CD4-positive, alpha-beta memory T cell (primary cell): ENCODE data around the gene ABCC1. TPM values are rescaled to one million over a fixed set of nuclear protein-coding genes. Genes with fewer than 3 reads are reported as not detected.

Experiments used
- CTCF ChIA-PET: fragments of 350-600 bp; sonication (Branson Sonifier 250); formaldehyde crosslinking; loops from one replicate; lab custom pipeline; 2021; ENCODE audit warnings: inconsistent platforms; ENCODE audit not compliant: partially characterized antibody; lab: Charles Lee
- POLR2A ChIA-PET: fragments of 350-600 bp; sonication (Branson Sonifier 250); formaldehyde crosslinking; loops from one replicate; lab custom pipeline; 2021; ENCODE audit not compliant: partially characterized antibody; lab: Charles Lee
- DNase-seq, 5 donors: peaks; one replicate each; pipeline versions ENCODE4 v3.0.0 to v3.0.0-alpha.2; 2020 to 2022; ENCODE audit warnings: mixed read lengths in 1 of 5
- H3K27ac ChIP-seq: one replicate; pipeline ENCODE4 v1.7.0; 2013; ENCODE audit warnings: low read depth, low read length
- H3K27me3 ChIP-seq: 2 replicates; pipeline ENCODE4 v1.7.0; 2013; ENCODE audit warnings: mild to moderate bottlenecking, low read length, moderate library complexity; ENCODE audit not compliant: insufficient read depth
- H3K36me3 ChIP-seq: 2 replicates; pipeline ENCODE4 v1.7.0; 2013; ENCODE audit warnings: mild to moderate bottlenecking, low read length, moderate library complexity; ENCODE audit not compliant: insufficient read depth
- H3K4me1 ChIP-seq: 2 replicates; pipeline ENCODE4 v1.7.0; 2013; ENCODE audit warnings: mild to moderate bottlenecking, low read length, moderate library complexity; ENCODE audit not compliant: insufficient read depth
- H3K4me3 ChIP-seq, 2 donors: one replicate each; pipeline ENCODE4 v1.7.0; 2013; ENCODE audit warnings: low read length in 2 of 2, mild to moderate bottlenecking in 1 of 2
- H3K9me3 ChIP-seq, 2 donors: one replicate each; pipeline ENCODE4 v1.7.0; 2013; ENCODE audit warnings: low read length in 2 of 2, control low read depth in 1 of 2; ENCODE audit not compliant: control insufficient read depth in 1 of 2
- H3K27ac Mint-ChIP-seq, 7 donors: one replicate each; pipeline ENCODE4 v1.8.0; 2020 to 2021; ENCODE audit warnings: mixed read lengths in 7 of 7, mild to moderate bottlenecking in 6 of 7, inconsistent platforms in 3 of 7, moderate library complexity in 3 of 7
- H3K27me3 Mint-ChIP-seq, 2 donors: one replicate each; pipeline ENCODE4 v1.8.0; 2020 to 2021; ENCODE audit warnings: mixed read lengths in 2 of 2
- H3K36me3 Mint-ChIP-seq, 2 donors: one replicate each; pipeline ENCODE4 v1.8.0; 2020 to 2021; ENCODE audit warnings: mixed read lengths in 2 of 2, inconsistent platforms in 1 of 2, mild to moderate bottlenecking in 1 of 2
- H3K4me1 Mint-ChIP-seq, 4 donors: one replicate each; pipeline ENCODE4 v1.8.0; 2020 to 2021; ENCODE audit warnings: mixed read lengths in 4 of 4, mild to moderate bottlenecking in 1 of 4
- H3K4me3 Mint-ChIP-seq, 8 donors: one replicate each; pipeline ENCODE4 v1.8.0; 2020 to 2021; ENCODE audit warnings: mixed read lengths in 8 of 8, mild to moderate bottlenecking in 7 of 8, moderate library complexity in 6 of 8, inconsistent platforms in 3 of 8
- H3K9me3 Mint-ChIP-seq, 8 donors: one replicate each; pipeline ENCODE4 v1.8.0; 2020 to 2021; ENCODE audit warnings: mixed read lengths in 8 of 8, mild to moderate bottlenecking in 5 of 8, inconsistent platforms in 3 of 8, moderate library complexity in 1 of 8
- intact Hi-C: fragments of 100-400 bp; cut with micrococcal nuclease; formaldehyde crosslinking; loops from one replicate; pipeline ENCODE4 v1.15.1; 2023
- polyA plus RNA-seq, 2 donors: library from polyadenylated mRNA; unstranded; fragments of 300-500 nt; fragmentation: Illumina TruSeq; gene quantifications; one replicate each; pipeline ENCODE4 v1.2.3, GENCODE V29; 2021
- total RNA-seq, 2 experiments: library from RNA; stranded (reverse); gene quantifications; one replicate each; pipeline ENCODE4 v1.2.3, GENCODE V29; 2021

The ABCC1 gene
- total and polyA plus RNA-seq, 4 experiments from 2014 or later: 1.9 to 69.9 (median 34.2) TPM

DNA sequence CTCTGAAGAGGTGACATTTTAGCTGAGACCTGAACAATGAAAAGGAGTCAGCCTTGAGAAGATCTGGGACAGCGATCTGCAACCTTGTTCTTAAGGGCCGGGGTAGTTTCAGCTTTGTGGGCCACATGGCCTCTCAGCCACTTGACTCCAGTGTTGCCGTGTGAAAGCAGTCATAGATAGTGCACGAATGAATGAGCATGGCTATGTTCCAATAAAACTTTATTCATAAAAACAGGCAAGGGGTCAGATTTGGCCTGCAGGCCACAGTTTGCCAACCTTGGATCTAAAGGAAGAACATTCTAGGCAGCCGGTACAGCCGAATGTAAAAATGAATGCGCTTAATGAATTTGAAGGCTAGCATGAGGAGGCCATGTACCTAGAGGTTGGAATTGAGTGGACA lies 190.4 kb downstream of the ABCC1 start:
- H3K4me1 Mint-ChIP-seq: no peaks in the 10 kb centered on the region
- CTCF ChIA-PET: no interaction called here
- POLR2A ChIA-PET: no interaction called here
- DNase-seq: no peak
- Histone ChIP-seq H3K27me3 (no peaks in the 10 kb centered on the region), H3K27ac (no peak overlapping the region), H3K9me3 (no peaks in the 10 kb centered on the region), H3K36me3 (peaks cover 68% of the 10 kb centered on the region), H3K4me3 (no peak overlapping the region), H3K4me1 (no peaks in the 10 kb centered on the region)
- H3K9me3 Mint-ChIP-seq: peaks cover 0 to 2% (median 0%) of the 10 kb centered on the region in 8 donors
- no peak overlapping the region for H3K4me3 Mint-ChIP-seq
- peaks cover 57 to 69% of the 10 kb centered on the region in 2 donors for H3K36me3 Mint-ChIP-seq
- H3K27me3 Mint-ChIP-seq: no peaks in the 10 kb centered on the region
- intact Hi-C loops: no loop called here
- peak overlapping the region in 3 of 7 donors; percentile 35 to 59 (median 37) for H3K27ac Mint-ChIP-seq

DNA sequence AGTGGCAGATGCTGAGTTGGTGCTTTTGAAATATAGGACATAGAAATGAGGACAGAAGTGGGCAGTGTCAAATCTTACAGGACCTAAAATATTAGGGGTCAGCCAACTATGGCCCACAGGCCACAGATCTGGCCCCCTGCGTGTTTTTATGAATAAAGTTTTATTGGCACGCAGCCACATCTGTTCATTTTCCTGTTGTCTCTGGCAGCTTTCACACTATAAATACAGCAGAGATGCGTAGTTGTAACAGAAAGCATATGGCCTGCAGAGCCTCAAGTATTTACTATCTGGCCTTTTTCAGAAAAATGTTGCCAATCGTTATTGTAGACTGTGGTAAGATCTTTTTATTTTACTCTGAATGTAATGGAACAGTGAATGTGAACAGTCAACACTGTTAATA lies 191.1 kb downstream of the ABCC1 start:
- Histone ChIP-seq H3K27me3 (no peaks in the 10 kb centered on the region), H3K27ac (no peak overlapping the region), H3K4me1 (no peaks in the 10 kb centered on the region), H3K36me3 (peaks cover 62% of the 10 kb centered on the region), H3K4me3 (no peak overlapping the region), H3K9me3 (no peaks in the 10 kb centered on the region)
- DNase-seq: no peak
- Mint-ChIP-seq H3K9me3 (peaks cover 0 to 2% (median 0%) of the 10 kb centered on the region in 8 donors), H3K36me3 (peaks cover 56 to 70% of the 10 kb centered on the region in 2 donors), H3K4me1 (no peaks in the 10 kb centered on the region), H3K27ac (peak overlapping the region in 2 of 7 donors; percentile 7 to 59), H3K4me3 (no peak overlapping the region), H3K27me3 (no peaks in the 10 kb centered on the region)
- ChIA-PET POLR2A (no interaction called here), CTCF (interaction anchor here (1.3 kb wide), 1 partner anchor 349 kb away, joined by 3 read pairs; no protein-coding TSS in a partner anchor)
- intact Hi-C loops: no loop called here

DNA sequence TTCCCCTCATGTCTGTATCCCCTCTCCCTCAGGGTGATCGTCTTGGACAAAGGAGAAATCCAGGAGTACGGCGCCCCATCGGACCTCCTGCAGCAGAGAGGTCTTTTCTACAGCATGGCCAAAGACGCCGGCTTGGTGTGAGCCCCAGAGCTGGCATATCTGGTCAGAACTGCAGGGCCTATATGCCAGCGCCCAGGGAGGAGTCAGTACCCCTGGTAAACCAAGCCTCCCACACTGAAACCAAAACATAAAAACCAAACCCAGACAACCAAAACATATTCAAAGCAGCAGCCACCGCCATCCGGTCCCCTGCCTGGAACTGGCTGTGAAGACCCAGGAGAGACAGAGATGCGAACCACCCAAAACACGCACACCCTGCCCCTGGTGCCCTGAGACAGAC lies 191.7 kb downstream of the ABCC1 start:
- no peak overlapping the region for H3K4me3 Mint-ChIP-seq
- no peaks in the 10 kb centered on the region for H3K4me1 Mint-ChIP-seq
- peaks cover 0 to 2% (median 0%) of the 10 kb centered on the region in 8 donors for H3K9me3 Mint-ChIP-seq
- Histone ChIP-seq H3K36me3 (peaks cover 57% of the 10 kb centered on the region), H3K27me3 (no peaks in the 10 kb centered on the region), H3K9me3 (no peaks in the 10 kb centered on the region), H3K4me1 (no peaks in the 10 kb centered on the region), H3K4me3 (no peak overlapping the region), H3K27ac (no peak overlapping the region)
- peaks cover 55 to 66% of the 10 kb centered on the region in 2 donors for H3K36me3 Mint-ChIP-seq
- no peak for DNase-seq
- H3K27me3 Mint-ChIP-seq: no peaks in the 10 kb centered on the region
- CTCF ChIA-PET: interaction anchor here (1.3 kb wide), 1 partner anchor 349 kb away, joined by 3 read pairs; no protein-coding TSS in a partner anchor
- H3K27ac Mint-ChIP-seq: no peak overlapping the region
- POLR2A ChIA-PET: no interaction called here
- intact Hi-C loops: no loop called here

DNA sequence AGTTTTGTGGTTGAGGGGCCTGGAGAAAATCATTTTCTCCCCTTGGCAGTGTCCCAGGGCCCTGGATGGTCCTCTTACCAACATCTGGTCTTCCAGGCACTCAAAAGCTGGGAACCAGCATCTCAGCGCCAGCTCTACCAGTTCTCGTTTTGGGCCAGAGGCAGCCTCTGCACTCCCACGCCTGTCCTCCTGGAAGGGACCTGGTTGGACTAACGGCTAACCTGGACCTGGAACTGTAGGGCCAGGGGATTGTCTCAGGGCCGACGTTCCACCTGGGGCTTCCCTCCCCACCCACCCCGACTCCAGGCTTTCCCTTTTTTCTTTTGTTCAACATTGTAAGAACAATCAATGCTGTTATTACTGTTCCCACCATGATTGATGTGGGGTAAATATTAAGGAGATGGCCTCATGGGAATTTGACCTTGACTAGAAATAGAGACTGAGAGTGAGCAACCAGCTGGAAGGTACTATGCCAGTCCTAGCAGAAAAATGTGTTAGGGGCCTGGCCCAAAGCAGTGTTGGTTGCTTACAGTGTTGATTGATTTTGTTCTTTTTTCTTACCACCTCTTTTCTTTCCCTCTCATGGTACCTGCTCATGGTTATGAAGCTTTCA lies 192.5 kb downstream of the ABCC1 start:
- Histone ChIP-seq H3K27me3 (no peaks in the 10 kb centered on the region), H3K9me3 (no peaks in the 10 kb centered on the region), H3K4me3 (no peak overlapping the region), H3K27ac (no peak overlapping the region), H3K36me3 (peaks cover 49% of the 10 kb centered on the region), H3K4me1 (no peaks in the 10 kb centered on the region)
- Mint-ChIP-seq H3K4me3 (no peak overlapping the region), H3K27me3 (no peaks in the 10 kb centered on the region), H3K9me3 (peaks cover 0 to 2% (median 0%) of the 10 kb centered on the region in 8 donors), H3K4me1 (no peaks in the 10 kb centered on the region), H3K36me3 (peaks cover 49 to 58% of the 10 kb centered on the region in 2 donors), H3K27ac (peak overlapping the region in 2 of 7 donors; percentile 13 to 37)
- ChIA-PET CTCF (no interaction called here), POLR2A (no interaction called here)
- DNase-seq: no peak
- intact Hi-C loops: no loop called here

DNA sequence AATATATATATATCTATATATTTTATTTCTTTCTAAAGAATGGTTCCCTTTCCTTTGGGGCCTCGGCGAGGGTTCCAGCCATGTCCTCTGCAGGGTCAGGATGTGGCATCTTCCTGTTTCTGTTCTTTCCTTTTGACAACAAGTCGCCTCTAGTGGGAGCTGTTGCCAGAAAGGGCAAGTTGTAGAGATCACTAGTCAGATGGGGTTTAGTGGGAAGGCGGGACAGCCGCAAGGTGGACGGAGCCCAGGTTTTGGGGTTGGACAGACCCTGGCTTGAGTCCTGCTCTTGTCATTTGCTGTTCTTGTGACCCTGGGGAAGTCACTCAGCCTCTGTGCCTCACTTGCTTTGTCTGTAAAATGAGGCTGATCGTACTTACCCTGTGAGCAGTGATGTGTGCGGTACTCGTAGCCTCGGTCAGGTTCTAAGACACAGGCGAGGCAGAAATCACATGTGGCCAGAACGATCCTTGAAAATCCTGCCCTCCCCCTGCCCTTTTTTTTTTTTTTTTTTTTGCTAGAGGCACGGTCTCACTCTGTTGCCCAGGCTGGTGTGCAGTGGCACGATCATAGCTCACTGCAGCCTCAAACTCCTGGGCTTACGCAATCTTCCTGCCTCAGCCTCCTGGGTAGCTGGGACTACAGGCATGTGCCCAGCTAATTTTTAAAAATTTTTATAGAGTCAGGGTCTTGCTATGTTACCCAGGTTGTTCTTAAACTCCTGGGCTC lies 193.8 kb downstream of the ABCC1 start:
- intact Hi-C loops: no loop called here
- Mint-ChIP-seq H3K27me3 (no peaks in the 10 kb centered on the region), H3K9me3 (peaks cover 0 to 2% (median 0%) of the 10 kb centered on the region in 8 donors), H3K36me3 (peaks cover 49 to 53% of the 10 kb centered on the region in 2 donors), H3K4me3 (no peak overlapping the region), H3K4me1 (no peaks in the 10 kb centered on the region), H3K27ac (peak overlapping the region in 1 of 7 donors; percentile 12)
- H3K27ac ChIP-seq: no peak overlapping the region
- no peak overlapping the region for H3K4me3 ChIP-seq
- no peaks in the 10 kb centered on the region for H3K9me3 ChIP-seq
- POLR2A ChIA-PET: interaction anchor here (1.0 kb wide), 1 partner anchor 255 kb away, joined by 3 read pairs; the partner anchor contains the start of gene CEP20
- no peaks in the 10 kb centered on the region for H3K27me3 ChIP-seq
- DNase-seq: peak in 1 of 5 donors; percentile 10
- H3K36me3 ChIP-seq: peaks cover 37% of the 10 kb centered on the region
- no peaks in the 10 kb centered on the region for H3K4me1 ChIP-seq
- CTCF ChIA-PET: interaction anchor here (2.5 kb wide), 1 partner anchor 15 kb away, joined by 6 read pairs; no protein-coding TSS in a partner anchor

DNA sequence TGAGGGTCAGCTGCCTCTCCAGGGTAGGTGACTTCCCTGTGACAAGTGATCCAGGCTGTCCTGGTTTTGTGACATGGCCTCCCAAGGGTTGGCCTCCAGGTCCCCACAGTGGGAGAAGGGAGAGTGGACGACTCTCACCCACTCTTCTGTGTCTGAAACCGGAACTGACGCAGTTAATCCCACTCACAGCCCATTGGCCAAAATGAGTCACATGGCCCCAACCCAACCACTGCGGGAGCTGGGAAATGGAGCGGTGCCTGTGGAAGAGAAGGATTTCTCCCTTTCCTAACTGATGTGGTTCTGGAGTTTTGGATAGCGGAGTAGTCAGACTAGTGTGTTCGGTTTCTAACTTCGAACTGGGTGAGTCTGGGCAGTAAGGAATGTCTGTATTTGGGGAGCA lies 194.5 kb downstream of the ABCC1 start:
- DNase-seq: no peak
- no peak overlapping the region for H3K4me3 Mint-ChIP-seq
- no peak overlapping the region for H3K27ac ChIP-seq
- H3K4me3 ChIP-seq: no peak overlapping the region
- H3K9me3 ChIP-seq: no peaks in the 10 kb centered on the region
- no peaks in the 10 kb centered on the region for H3K27me3 Mint-ChIP-seq
- no peak overlapping the region for H3K27ac Mint-ChIP-seq
- POLR2A ChIA-PET: no interaction called here
- H3K4me1 ChIP-seq: no peaks in the 10 kb centered on the region
- no peaks in the 10 kb centered on the region for H3K27me3 ChIP-seq
- H3K9me3 Mint-ChIP-seq: peaks cover 0 to 2% (median 0%) of the 10 kb centered on the region in 8 donors
- peaks cover 30% of the 10 kb centered on the region for H3K36me3 ChIP-seq
- H3K36me3 Mint-ChIP-seq: peaks cover 44 to 48% of the 10 kb centered on the region in 2 donors
- CTCF ChIA-PET: interaction anchor here (2.5 kb wide), 1 partner anchor 16 kb away, joined by 6 read pairs; no protein-coding TSS in a partner anchor
- intact Hi-C loops: no loop called here
- H3K4me1 Mint-ChIP-seq: no peaks in the 10 kb centered on the region

DNA sequence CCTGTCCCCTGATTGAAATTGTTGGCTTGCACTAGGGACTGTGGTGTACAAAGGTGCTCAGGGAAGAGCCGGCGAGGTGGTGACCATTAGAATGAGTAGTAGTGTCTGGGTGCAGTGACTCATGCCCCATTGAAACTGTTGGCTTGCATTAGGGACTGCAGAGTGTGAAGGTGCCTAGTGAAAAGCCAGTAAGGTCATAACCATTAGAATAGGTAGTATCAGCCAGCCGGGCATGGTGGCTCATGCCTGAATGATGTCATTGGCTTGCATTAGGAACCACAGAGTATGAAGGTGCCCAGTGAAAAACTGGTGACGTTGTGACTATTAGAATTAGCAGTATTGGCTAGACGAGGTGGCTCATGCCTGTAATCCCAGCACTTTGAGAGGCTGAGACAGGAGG lies 195.0 kb downstream of the ABCC1 start:
- no peak overlapping the region for H3K27ac ChIP-seq
- H3K9me3 ChIP-seq: no peaks in the 10 kb centered on the region
- H3K36me3 Mint-ChIP-seq: peaks cover 42 to 46% of the 10 kb centered on the region in 2 donors
- peak overlapping the region in 2 of 7 donors; percentile 15 to 42 for H3K27ac Mint-ChIP-seq
- peaks cover 27% of the 10 kb centered on the region for H3K36me3 ChIP-seq
- POLR2A ChIA-PET: no interaction called here
- CTCF ChIA-PET: interaction anchor here (2.5 kb wide), 1 partner anchor 17 kb away, joined by 6 read pairs; no protein-coding TSS in a partner anchor
- H3K4me3 Mint-ChIP-seq: no peak overlapping the region
- H3K4me1 ChIP-seq: no peaks in the 10 kb centered on the region
- no peak overlapping the region for H3K4me3 ChIP-seq
- no peaks in the 10 kb centered on the region for H3K27me3 ChIP-seq
- intact Hi-C loops: no loop called here
- no peaks in the 10 kb centered on the region for H3K27me3 Mint-ChIP-seq
- H3K4me1 Mint-ChIP-seq: no peaks in the 10 kb centered on the region
- no peak for DNase-seq
- peaks cover 0 to 2% (median 0%) of the 10 kb centered on the region in 8 donors for H3K9me3 Mint-ChIP-seq
